Stomach (tissue), 9 donors: ENCODE data around the gene ATXN1. TPM values are rescaled to one million over a fixed set of nuclear protein-coding genes. Genes with fewer than 3 reads are reported as not detected.

Experiments
- DNase-seq, 2 donors: peaks; one replicate each; pipeline versions ENCODE4 v3.0.0 to v3.0.0-alpha.2; 2013 to 2019
- H3K27ac ChIP-seq, 5 donors: fragments of 200-600 bp in 4 of 5; sonication (generic) in 4 of 5; one replicate each; pipeline ENCODE4 v1.5.1; 2013 to 2019; ENCODE audit warnings: mild to moderate bottlenecking in 1 of 5, moderate library complexity in 1 of 5
- H3K27me3 ChIP-seq, 3 donors: fragments of 200-600 bp; sonication (generic); one replicate each; pipeline ENCODE4 v1.5.1; 2017 to 2019; ENCODE audit warnings: mixed run types in 1 of 3
- H3K36me3 ChIP-seq, 4 donors: fragments of 200-600 bp; sonication (generic); 1 replicate in 3 of 4; 2 replicates in 1 of 4; pipeline ENCODE4 v1.5.1; 2016 to 2019
- H3K4me1 ChIP-seq, 4 donors: fragments of 200-600 bp; sonication (generic); one replicate each; pipeline ENCODE4 v1.5.1; 2016 to 2019
- H3K4me3 ChIP-seq, 4 donors: fragments of 200-600 bp; sonication (generic) in 3 of 4; one replicate each; pipeline ENCODE4 v1.5.1; 2016 to 2019; ENCODE audit warnings: mild to moderate bottlenecking in 1 of 4
- H3K9me3 ChIP-seq, 4 donors: fragments of 200-600 bp; sonication (generic); one replicate each; pipeline ENCODE4 v1.5.1; 2016 to 2019
- CTCF ChIP-seq, 7 experiments: fragments of 450-650 bp in 4 of 7; fragments of 200-600 bp in 3 of 7; sonication (generic) in 3 of 7; IDR thresholded peaks; one replicate each; pipeline ENCODE4 v1.5.1; 2016 to 2019; ENCODE audit warnings: antibody characterized with exemption in 7 of 7, control low read depth in 2 of 7, mild to moderate bottlenecking in 1 of 7
- EP300 ChIP-seq: sonication (generic); formaldehyde crosslinking; IDR thresholded peaks from one replicate; pipeline ENCODE4 v1.6.1; 2017; ENCODE audit warnings: antibody characterized with exemption
- POLR2A ChIP-seq, 4 donors: fragments of 450-650 bp; IDR thresholded peaks; one replicate each; pipeline ENCODE4 v1.6.1; 2016; ENCODE audit warnings: antibody characterized with exemption in 4 of 4, control low read depth in 2 of 4, mild to moderate bottlenecking in 1 of 4, moderate library complexity in 1 of 4
- POLR2AphosphoS5 ChIP-seq, 3 donors: sonication (generic); formaldehyde crosslinking; IDR thresholded peaks; one replicate each; pipeline ENCODE4 v1.6.1; 2016; ENCODE audit warnings: antibody characterized with exemption in 3 of 3
- WGBS, 5 donors: extraction: QIAGEN DNeasy Blood & Tissue Kit in 3 of 5; methylation state at CpG; one replicate each; pipeline versions ENCODE4 v1.1.5 to v1.1.7; 2013 to 2018; 5-methylcytosine and 5-hydroxymethylcytosine counted together
- intact Hi-C: fragments of 100-400 bp; cut with DNase I; formaldehyde crosslinking; loops from one replicate; pipeline ENCODE4 v1.15.1; 2023; ENCODE audit warnings: low total_unique reads
- polyA plus RNA-seq, 3 donors: library from polyadenylated mRNA; stranded (reverse); fragments of 200-250 nt; gene quantifications; one replicate each; pipeline ENCODE4 v1.2.3, GENCODE V29; 2013
- total RNA-seq, 5 donors: library from RNA; depleted of rRNA; stranded (reverse); fragments of >200 nt; gene quantifications; one replicate each; pipeline versions ENCODE4 v1.1.0 to v1.2.3, GENCODE V29; 2014 to 2016
- donor health status: healthy with polysubstance abuse.
- donor health status: Bipolar disorder and iron deficiency.
- donor health status: healthy.

Gene ATXN1
- total and polyA plus RNA-seq, 8 donors = 5.2 to 106 (median 39.0) TPM

GRCh38 chr6:16750566-16750965 is 10.7 kb downstream of the ATXN1 start:
- H3K4me3 ChIP-seq = no peak overlapping the region
- H3K36me3 ChIP-seq = peaks cover 0 to 13% (median 6%) of the 10 kb centered on the region in 4 donors
- H3K4me1 ChIP-seq = peaks cover 38 to 100% (median 72%) of the 10 kb centered on the region in 4 donors
- WGBS, 5 donors = 77 to 85% (median 80%) methylated on average over 5 of the region's 5 CpGs
- intact Hi-C loops = no loop called here
- H3K9me3 ChIP-seq = no peaks in the 10 kb centered on the region
- H3K27me3 ChIP-seq = no peaks in the 10 kb centered on the region
- no peak overlapping the region for H3K27ac ChIP-seq
- no peak for DNase-seq
- TF ChIP-seq POLR2A (IDR thresholded peaks at IDR 0.05) = no peak
- no peak for TF ChIP-seq EP300
- TF ChIP-seq CTCF (IDR thresholded peaks at IDR 0.05) = no peak
- TF ChIP-seq POLR2AphosphoS5 (IDR thresholded peaks at IDR 0.05) = no peak

- intact Hi-C loops = no loop called here
- Histone ChIP-seq H3K9me3 (no peaks in the 10 kb centered on the region), H3K4me3 (no peak overlapping the region), H3K4me1 (peaks cover 34 to 100% (median 70%) of the 10 kb centered on the region in 4 donors), H3K36me3 (peaks cover 0 to 13% (median 6%) of the 10 kb centered on the region in 4 donors), H3K27me3 (no peaks in the 10 kb centered on the region), H3K27ac (no peak overlapping the region)
- no peak for DNase-seq
- TF ChIP-seq EP300 = no peak
- no peak for TF ChIP-seq POLR2A (IDR thresholded peaks at IDR 0.05)
- TF ChIP-seq POLR2AphosphoS5 (IDR thresholded peaks at IDR 0.05) = no peak
- TF ChIP-seq CTCF (IDR thresholded peaks at IDR 0.05) = no peak
- 94 to 97% (median 96%) methylated on average over 10 of the region's 10 CpGs for WGBS, 5 donors
These were observed 11.5 kb downstream of the ATXN1 start for GRCh38 chr6:16749516-16750485.

DNA sequence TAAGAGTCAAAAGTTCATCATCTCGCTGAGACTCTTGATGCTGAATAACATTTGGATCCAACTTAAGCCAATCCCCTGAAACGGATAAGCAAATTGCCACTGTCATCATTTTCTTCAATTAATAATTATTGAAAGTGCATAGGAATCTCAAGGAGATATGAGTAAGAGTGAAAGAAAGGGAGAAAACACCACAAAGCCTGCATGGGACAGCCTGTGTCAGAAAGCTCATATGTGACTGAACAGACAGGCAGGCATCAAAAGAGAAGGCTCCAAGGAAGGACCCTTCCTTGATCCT is 13.3 kb downstream of the ATXN1 start:
- Histone ChIP-seq H3K9me3 (no peaks in the 10 kb centered on the region), H3K27ac (peak overlapping the region in 4 of 5 donors; percentile 49 to 77 (median 66)), H3K4me1 (peaks cover 40 to 98% (median 70%) of the 10 kb centered on the region in 4 donors), H3K36me3 (peaks cover 0 to 13% (median 5%) of the 10 kb centered on the region in 4 donors), H3K4me3 (no peak overlapping the region), H3K27me3 (no peaks in the 10 kb centered on the region)
- no peak for DNase-seq
- 28 to 40% (median 33%) methylated on average over 2 of the region's 2 CpGs for WGBS, 5 donors
- TF ChIP-seq POLR2A (IDR thresholded peaks at IDR 0.05) (no peak), POLR2AphosphoS5 (IDR thresholded peaks at IDR 0.05) (no peak), EP300 (no peak), CTCF (IDR thresholded peaks at IDR 0.05) (no peak)
- intact Hi-C loops = no loop called here

- TF ChIP-seq CTCF (IDR thresholded peaks at IDR 0.05) = no peak
- peak in 1 of 3 donors; percentile 41 for TF ChIP-seq POLR2AphosphoS5 (IDR thresholded peaks at IDR 0.05)
- 20 to 37% (median 28%) methylated on average over 13 of the region's 13 CpGs for WGBS, 5 donors
- peaks cover 40 to 97% (median 70%) of the 10 kb centered on the region in 4 donors for H3K4me1 ChIP-seq
- H3K27me3 ChIP-seq = no peaks in the 10 kb centered on the region
- DNase-seq = peak in 1 of 2 donors; percentile 78
- intact Hi-C loops = no loop called here
- no peaks in the 10 kb centered on the region for H3K9me3 ChIP-seq
- peak overlapping the region; percentile 49 to 77 (median 66) for H3K27ac ChIP-seq
- peaks cover 0 to 13% (median 4%) of the 10 kb centered on the region in 4 donors for H3K36me3 ChIP-seq
- no peak overlapping the region for H3K4me3 ChIP-seq
These were observed 13.8 kb downstream of the ATXN1 start for GRCh38 chr6:16747232-16748024.
